A673 (cell line): ENCODE measurements around the gene PRKG1.

ENCODE experiments used
- CTCF ChIP-seq: fragments of 300-800, 200-600 bp; sonication (generic); conservative IDR thresholded peaks from 2 replicates; pipeline ENCODE4 v1.5.1; 2017; ENCODE audit warnings: low read depth, mild to moderate bottlenecking, antibody characterized with exemption, low read length, moderate library complexity, mixed read lengths
- EZH2 ChIP-seq: fragments of 200-600 bp; sonication (generic); IDR thresholded peaks from 2 replicates; pipeline ENCODE4 v1.6.1; 2017; ENCODE audit warnings: borderline replicate concordance, low read depth, mild to moderate bottlenecking, mixed read lengths, antibody characterized with exemption, low read length; ENCODE audit not compliant: poor library complexity, severe bottlenecking

- TF ChIP-seq CTCF (no peak), EZH2 (no peak)
Measured at GRCh38 chr10:51031950-51032349, 42.3 kb upstream of the PRKG1 start.
